Neuronal stem cell (in vitro differentiated cells): ENCODE data around the gene NACA2.

Source experiments
- DNase-seq: peaks from one replicate; pipeline ENCODE4 v3.0.0-alpha.2; 2013; ENCODE audit warnings: low spot score
- H2AFZ ChIP-seq: one replicate; pipeline ENCODE4 v1.6.1; 2013; ENCODE audit warnings: mild to moderate bottlenecking, low read length, inconsistent platforms
- H2AK5ac ChIP-seq: 2 replicates; pipeline ENCODE4 v1.6.1; 2013; ENCODE audit warnings: low read depth, mild to moderate bottlenecking, inconsistent platforms, low read length, moderate library complexity, mixed read lengths
- H2BK120ac ChIP-seq: 2 replicates; pipeline ENCODE4 v1.6.1; 2013; ENCODE audit warnings: low read depth, mild to moderate bottlenecking, inconsistent platforms, low read length, moderate library complexity, mixed read lengths
- H2BK12ac ChIP-seq: one replicate; pipeline ENCODE4 v1.6.1; 2013; ENCODE audit warnings: low read length, inconsistent platforms
- H2BK15ac ChIP-seq: 2 replicates; pipeline ENCODE4 v1.6.1; 2013; ENCODE audit warnings: mild to moderate bottlenecking, low read length, inconsistent platforms, mixed read lengths
- H2BK5ac ChIP-seq: one replicate; pipeline ENCODE4 v1.6.1; 2013; ENCODE audit warnings: inconsistent platforms, mild to moderate bottlenecking, low read length, moderate library complexity
- H3K14ac ChIP-seq: one replicate; pipeline ENCODE4 v1.6.1; 2013; ENCODE audit warnings: low read length, inconsistent platforms
- H3K18ac ChIP-seq: 2 replicates; pipeline ENCODE4 v1.6.1; 2013; ENCODE audit warnings: low read length, inconsistent platforms
- H3K23ac ChIP-seq: 2 replicates; pipeline ENCODE4 v1.6.1; 2013; ENCODE audit warnings: low read depth, mild to moderate bottlenecking, mixed read lengths, low read length, inconsistent platforms; ENCODE audit not compliant: poor library complexity
- H3K27ac ChIP-seq: replicated peaks from 3 replicates; pipeline ENCODE4 v1.5.1; 2013; ENCODE audit warnings: low read length, inconsistent platforms
- H3K27me3 ChIP-seq, 3 experiments: 2 replicates each; pipeline ENCODE4 v1.6.1; 2013; ENCODE audit warnings: low read length in 3 of 3, mild to moderate bottlenecking in 2 of 3, inconsistent platforms in 1 of 3, low read depth in 1 of 3, mixed read lengths in 1 of 3, moderate library complexity in 1 of 3; ENCODE audit not compliant: control insufficient read depth in 3 of 3, insufficient read depth in 3 of 3
- H3K36me3 ChIP-seq, 2 donors: replicated peaks in 1 of 2; 2 replicates each; pipeline ENCODE4 v1.6.1; 2013; ENCODE audit warnings: low read length in 2 of 2; ENCODE audit not compliant: control insufficient read depth in 2 of 2, insufficient read depth in 2 of 2
- H3K4ac ChIP-seq: 2 replicates; pipeline ENCODE4 v1.6.1; 2013; ENCODE audit warnings: inconsistent platforms, mild to moderate bottlenecking, low read length, moderate library complexity
- H3K4me1 ChIP-seq, 2 donors: 1 replicate in 1 of 2; 2 replicates in 1 of 2; pipeline ENCODE4 v1.6.1; 2013; ENCODE audit warnings: low read length in 2 of 2, low read depth in 1 of 2; ENCODE audit not compliant: control insufficient read depth in 2 of 2, insufficient read depth in 1 of 2
- H3K4me2 ChIP-seq: one replicate; pipeline ENCODE4 v1.6.1; 2013; ENCODE audit warnings: mild to moderate bottlenecking, low read length, inconsistent platforms; ENCODE audit not compliant: insufficient read depth, poor library complexity, severe bottlenecking
- H3K4me3 ChIP-seq, 2 donors: 2 replicates each; pipeline ENCODE4 v1.5.1; 2013; ENCODE audit warnings: low read length in 2 of 2, mild to moderate bottlenecking in 2 of 2, inconsistent platforms in 1 of 2, moderate library complexity in 1 of 2
- H3K79me1 ChIP-seq: one replicate; pipeline ENCODE4 v1.6.1; 2013; ENCODE audit warnings: low read depth, mild to moderate bottlenecking, inconsistent platforms, low read length, moderate library complexity
- H3K9ac ChIP-seq: one replicate; pipeline ENCODE4 v1.6.1; 2013; ENCODE audit warnings: mild to moderate bottlenecking, low read depth, low read length, inconsistent platforms; ENCODE audit not compliant: poor library complexity
- H3K9me3 ChIP-seq, 2 donors: replicated peaks in 1 of 2; 2 replicates each; pipeline versions ENCODE3 to v1.6.1; 2013; ENCODE audit warnings: low read length in 2 of 2, mild to moderate bottlenecking in 2 of 2, inconsistent platforms in 1 of 2, low read depth in 1 of 2, mixed read lengths in 1 of 2, moderate library complexity in 1 of 2; ENCODE audit not compliant: control insufficient read depth in 2 of 2, insufficient read depth in 1 of 2
- H4K8ac ChIP-seq: one replicate; pipeline ENCODE4 v1.6.1; 2013; ENCODE audit warnings: low read depth, mild to moderate bottlenecking, inconsistent platforms, low read length, moderate library complexity
- H4K91ac ChIP-seq: one replicate; pipeline ENCODE4 v1.6.1; 2013; ENCODE audit warnings: low read length, low read depth, mild to moderate bottlenecking, inconsistent platforms; ENCODE audit not compliant: poor library complexity
- WGBS, 2 donors: extraction: QIAGEN DNeasy Blood & Tissue Kit; methylation state at CpG; one replicate each; pipeline ENCODE4 v1.1.7; 2013; ENCODE audit warnings: missing lambda C conversion rate in 2 of 2, mixed read lengths in 1 of 2; ENCODE audit not compliant: insufficient read length in 2 of 2, insufficient replicate concordance in 1 of 2; ENCODE audit errors: extremely low coverage in 2 of 2; 5-methylcytosine and 5-hydroxymethylcytosine counted together

Gene NACA2

DNA sequence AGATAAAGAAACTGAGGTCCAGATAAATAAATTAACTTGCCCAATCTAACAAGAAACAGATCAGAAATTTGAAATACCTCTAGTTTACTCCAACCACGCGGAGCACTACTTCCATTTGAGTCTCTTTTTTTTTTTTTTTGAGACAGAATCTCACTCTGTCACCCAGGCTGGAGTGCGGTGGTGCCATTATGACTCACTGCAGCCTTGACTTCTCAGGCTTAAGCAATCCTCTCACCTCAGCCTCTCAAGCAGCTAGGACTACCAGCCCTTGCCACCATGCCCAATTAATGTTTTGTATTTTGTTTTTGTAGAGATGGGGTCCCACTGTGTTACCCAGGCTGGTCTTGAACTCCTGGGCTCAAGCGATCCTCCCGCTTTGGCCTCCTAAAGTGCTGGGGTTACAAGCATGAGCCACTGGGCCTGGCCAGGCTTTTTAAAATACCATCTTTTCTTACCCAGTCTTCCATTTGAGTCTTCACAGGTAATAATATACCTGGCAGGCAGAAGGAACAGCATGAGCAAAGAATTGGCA is 3.3 kb upstream of the NACA2 start:
- no peak overlapping the region for H2AK5ac ChIP-seq
- H2BK120ac ChIP-seq: no peak overlapping the region
- no peak overlapping the region for H2BK15ac ChIP-seq
- no peak overlapping the region for H4K8ac ChIP-seq
- H2BK12ac ChIP-seq: no peak overlapping the region
- no peak overlapping the region for H3K27ac ChIP-seq
- H2BK5ac ChIP-seq: no peak overlapping the region
- peaks cover 0 to 28% (median 0%) of the 10 kb centered on the region in 3 experiments for H3K27me3 ChIP-seq
- no peaks in the 10 kb centered on the region for H3K36me3 ChIP-seq
- H3K18ac ChIP-seq: no peak overlapping the region
- no peak overlapping the region for H3K4me3 ChIP-seq
- no peak overlapping the region for H3K23ac ChIP-seq
- no peaks in the 10 kb centered on the region for H3K4me1 ChIP-seq
- H3K79me1 ChIP-seq: no peaks in the 10 kb centered on the region
- no peak overlapping the region for H3K4me2 ChIP-seq
- H3K4ac ChIP-seq: no peak overlapping the region
- DNase-seq: no peak
- H4K91ac ChIP-seq: no peak overlapping the region
- no peak overlapping the region for H2AFZ ChIP-seq
- no peak overlapping the region for H3K9ac ChIP-seq
- H3K9me3 ChIP-seq: peaks cover 0 to 1% of the 10 kb centered on the region in 2 donors
- no peak overlapping the region for H3K14ac ChIP-seq
- no CpG with 5 or more reads among the region's 5 CpGs for WGBS, 2 donors

DNA sequence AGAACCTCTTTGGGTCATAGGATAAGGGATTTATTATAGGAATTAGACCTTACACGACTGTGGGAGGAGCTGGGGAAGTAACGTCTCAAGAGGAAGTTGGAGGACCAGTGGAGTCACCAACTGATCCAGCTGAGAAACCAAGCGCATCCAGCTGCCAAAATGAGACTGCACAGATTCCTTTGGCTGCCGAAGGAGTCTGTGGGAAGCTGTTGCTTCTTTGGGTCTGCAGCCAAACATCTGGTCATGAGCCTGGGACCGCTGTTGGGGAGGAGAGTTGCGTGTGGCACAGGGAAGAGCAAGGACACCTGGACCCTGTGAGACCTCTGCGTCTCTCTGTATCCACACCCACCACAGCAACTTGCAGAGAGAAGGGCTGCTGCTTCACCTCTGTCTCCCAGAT is 2.4 kb upstream of the NACA2 start:
- Histone ChIP-seq H3K36me3 (no peaks in the 10 kb centered on the region), H3K9ac (no peak overlapping the region), H3K27me3 (peaks cover 0 to 25% (median 0%) of the 10 kb centered on the region in 3 experiments), H3K9me3 (peaks cover 0 to 1% of the 10 kb centered on the region in 2 donors), H3K4me2 (no peak overlapping the region), H3K27ac (no peak overlapping the region), H2AK5ac (no peak overlapping the region), H2BK120ac (no peak overlapping the region), H3K79me1 (no peaks in the 10 kb centered on the region), H2AFZ (no peak overlapping the region), H3K4me3 (peak overlapping the region in 1 of 2 donors; percentile 13), H3K14ac (peak overlapping the region; percentile 84), H4K8ac (no peak overlapping the region), H3K4me1 (no peaks in the 10 kb centered on the region), H2BK5ac (no peak overlapping the region), H2BK15ac (no peak overlapping the region), H2BK12ac (no peak overlapping the region), H3K18ac (peak overlapping the region; percentile 19), H4K91ac (no peak overlapping the region), H3K4ac (no peak overlapping the region), H3K23ac (no peak overlapping the region)
- DNase-seq: no peak
- WGBS, 2 donors: no CpG with 5 or more reads among the region's 7 CpGs

DNA sequence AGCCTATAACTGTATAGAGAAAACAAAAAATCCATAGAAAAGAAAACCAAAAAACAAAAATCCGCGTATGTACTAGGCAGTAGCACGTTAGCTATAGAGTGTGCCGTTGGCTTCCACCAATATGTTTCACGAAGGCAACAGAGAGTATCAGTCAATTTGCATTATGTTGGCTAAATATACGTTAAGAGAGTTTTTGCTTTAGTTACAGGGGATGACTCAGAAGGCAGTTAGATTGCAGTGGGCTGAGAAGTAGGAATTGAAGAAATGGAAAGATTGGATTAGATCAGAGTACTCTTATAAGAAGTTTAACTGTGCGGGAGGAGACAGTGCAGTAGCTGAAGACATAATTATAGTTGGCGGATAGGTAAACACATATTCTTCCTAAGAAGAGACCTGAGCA is 911 bp upstream of the NACA2 start:
- Histone ChIP-seq H2AK5ac (no peak overlapping the region), H3K36me3 (no peaks in the 10 kb centered on the region), H3K4ac (no peak overlapping the region), H3K4me3 (no peak overlapping the region), H4K8ac (no peak overlapping the region), H3K14ac (no peak overlapping the region), H3K4me2 (no peak overlapping the region), H3K9me3 (peaks cover 0 to 1% of the 10 kb centered on the region in 2 donors), H3K27ac (no peak overlapping the region), H2BK12ac (no peak overlapping the region), H3K4me1 (no peaks in the 10 kb centered on the region), H3K23ac (no peak overlapping the region), H3K18ac (no peak overlapping the region), H3K27me3 (peaks cover 0 to 28% (median 0%) of the 10 kb centered on the region in 3 experiments), H2BK5ac (no peak overlapping the region), H2BK120ac (no peak overlapping the region), H2BK15ac (no peak overlapping the region), H2AFZ (no peak overlapping the region), H4K91ac (no peak overlapping the region), H3K9ac (no peak overlapping the region), H3K79me1 (no peaks in the 10 kb centered on the region)
- DNase-seq: no peak
- WGBS, 2 donors: no CpG with 5 or more reads among the region's 8 CpGs

DNA sequence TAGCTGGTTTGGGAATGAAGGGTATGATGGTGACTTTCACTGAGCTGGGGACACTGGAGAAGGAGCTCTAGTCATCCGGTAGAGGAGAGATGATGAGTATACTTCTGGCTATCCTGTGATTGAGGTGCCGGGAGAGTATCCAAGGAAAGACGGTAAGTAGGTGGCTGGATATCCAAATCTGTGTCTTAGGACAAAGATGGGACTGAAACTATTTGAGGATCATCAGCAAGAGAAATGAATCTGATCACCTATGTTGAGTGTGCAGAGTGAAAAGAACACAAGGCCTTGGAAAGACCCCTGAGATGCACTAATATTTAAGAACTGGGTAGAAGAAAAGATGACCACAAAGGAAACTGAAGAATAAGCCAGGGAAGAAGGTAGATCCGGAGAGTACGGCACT is 1.0 kb downstream of the NACA2 start:
- Histone ChIP-seq H2BK15ac (no peak overlapping the region), H3K27ac (no peak overlapping the region), H3K79me1 (no peaks in the 10 kb centered on the region), H2AFZ (no peak overlapping the region), H3K23ac (no peak overlapping the region), H3K4me1 (no peaks in the 10 kb centered on the region), H3K14ac (no peak overlapping the region), H3K4me2 (no peak overlapping the region), H2BK120ac (no peak overlapping the region), H4K91ac (no peak overlapping the region), H3K4ac (no peak overlapping the region), H4K8ac (no peak overlapping the region), H3K36me3 (no peaks in the 10 kb centered on the region), H2BK12ac (no peak overlapping the region), H2BK5ac (no peak overlapping the region), H3K9ac (no peak overlapping the region), H3K4me3 (no peak overlapping the region), H3K9me3 (peaks cover 0 to 1% of the 10 kb centered on the region in 2 donors), H3K27me3 (peaks cover 0 to 21% (median 0%) of the 10 kb centered on the region in 3 experiments), H3K18ac (no peak overlapping the region), H2AK5ac (no peak overlapping the region)
- DNase-seq: no peak
- WGBS, 2 donors: no CpG with 5 or more reads among the region's 5 CpGs
